Measurements from ENCODE around the gene TSPAN5. TPM values are rescaled to one million over a fixed set of nuclear protein-coding genes. Genes with fewer than 3 reads are reported as not detected.

The TSPAN5 gene
- polyA plus RNA-seq, 1 donor from 2014 or later: 18.8 TPM

- Histone ChIP-seq H3F3A (ENCODE audit: insufficient read depth, low read length, poor library complexity, severe bottlenecking) (no peaks in the 10 kb centered on the region), H3K36me3 (ENCODE audit: insufficient read depth, low read length) (no peaks in the 10 kb centered on the region), H3K9ac (ENCODE audit: low read length) (peak overlapping the region; percentile 25), H3K4me2 (ENCODE audit: low read length) (no peak overlapping the region), H3K9me2 (ENCODE audit: insufficient read depth, low read length) (no peaks in the 10 kb centered on the region), H4K20me1 (ENCODE audit: insufficient read depth) (no peaks in the 10 kb centered on the region), H2AFZ (ENCODE audit: low read depth, low read length) (peak overlapping the region; percentile 6), H3K9me3 (ENCODE audit: low read length) (no peaks in the 10 kb centered on the region), H3K79me2 (replicated peaks; ENCODE audit: insufficient read depth, low read length) (peaks cover 8% of the 10 kb centered on the region), H3K27me3 (ENCODE audit: insufficient read depth, low read depth, low read length) (no peaks in the 10 kb centered on the region), H3K27ac (ENCODE audit: low read length) (peak overlapping the region; percentile 57), H3K4me3 (ENCODE audit: low read length) (peak overlapping the region; percentile 13)
- no peak for TF ChIP-seq RAD21 (conservative IDR thresholded peaks at IDR 0.05)
- TF ChIP-seq CTCF (IDR thresholded peaks at IDR 0.05; ENCODE audit: poor library complexity, severe bottlenecking): no peak
- no peak for TF ChIP-seq TAF1 (IDR thresholded peaks at IDR 0.05; ENCODE audit: low read depth)
- TF ChIP-seq SMC3 (conservative IDR thresholded peaks at IDR 0.05; ENCODE audit: poor library complexity): no peak
- TF ChIP-seq, protein P1, sequence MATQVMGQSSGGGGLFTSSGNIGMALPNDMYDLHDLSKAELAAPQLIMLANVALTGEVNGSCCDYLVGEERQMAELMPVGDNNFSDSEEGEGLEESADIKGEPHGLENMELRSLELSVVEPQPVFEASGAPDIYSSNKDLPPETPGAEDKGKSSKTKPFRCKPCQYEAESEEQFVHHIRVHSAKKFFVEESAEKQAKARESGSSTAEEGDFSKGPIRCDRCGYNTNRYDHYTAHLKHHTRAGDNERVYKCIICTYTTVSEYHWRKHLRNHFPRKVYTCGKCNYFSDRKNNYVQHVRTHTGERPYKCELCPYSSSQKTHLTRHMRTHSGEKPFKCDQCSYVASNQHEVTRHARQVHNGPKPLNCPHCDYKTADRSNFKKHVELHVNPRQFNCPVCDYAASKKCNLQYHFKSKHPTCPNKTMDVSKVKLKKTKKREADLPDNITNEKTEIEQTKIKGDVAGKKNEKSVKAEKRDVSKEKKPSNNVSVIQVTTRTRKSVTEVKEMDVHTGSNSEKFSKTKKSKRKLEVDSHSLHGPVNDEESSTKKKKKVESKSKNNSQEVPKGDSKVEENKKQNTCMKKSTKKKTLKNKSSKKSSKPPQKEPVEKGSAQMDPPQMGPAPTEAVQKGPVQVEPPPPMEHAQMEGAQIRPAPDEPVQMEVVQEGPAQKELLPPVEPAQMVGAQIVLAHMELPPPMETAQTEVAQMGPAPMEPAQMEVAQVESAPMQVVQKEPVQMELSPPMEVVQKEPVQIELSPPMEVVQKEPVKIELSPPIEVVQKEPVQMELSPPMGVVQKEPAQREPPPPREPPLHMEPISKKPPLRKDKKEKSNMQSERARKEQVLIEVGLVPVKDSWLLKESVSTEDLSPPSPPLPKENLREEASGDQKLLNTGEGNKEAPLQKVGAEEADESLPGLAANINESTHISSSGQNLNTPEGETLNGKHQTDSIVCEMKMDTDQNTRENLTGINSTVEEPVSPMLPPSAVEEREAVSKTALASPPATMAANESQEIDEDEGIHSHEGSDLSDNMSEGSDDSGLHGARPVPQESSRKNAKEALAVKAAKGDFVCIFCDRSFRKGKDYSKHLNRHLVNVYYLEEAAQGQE (IDR thresholded peaks at IDR 0.05; ENCODE audit: borderline replicate concordance): no peak
- peak; percentile 28 for TF ChIP-seq EP300 (conservative IDR thresholded peaks at IDR 0.05; ENCODE audit: poor library complexity, severe bottlenecking)
- no peak for TF ChIP-seq MXI1 (conservative IDR thresholded peaks at IDR 0.05; ENCODE audit: poor library complexity, severe bottlenecking)
- no peak for TF ChIP-seq EZH2 (IDR thresholded peaks at IDR 0.05; ENCODE audit: borderline replicate concordance, insufficient read depth, low read length, poor library complexity, severe bottlenecking)
- peak; percentile 10 for TF ChIP-seq POLR2AphosphoS5 (IDR thresholded peaks at IDR 0.05)
Measured at GRCh38 chr4:98566361-98567008, 91.9 kb downstream of the TSPAN5 start.

- no peaks in the 10 kb centered on the region for H3F3A ChIP-seq (ENCODE audit: insufficient read depth, low read length, poor library complexity, severe bottlenecking)
- H2AFZ ChIP-seq (ENCODE audit: low read depth, low read length): no peak overlapping the region
- no peak overlapping the region for H3K9ac ChIP-seq (ENCODE audit: low read length)
- no peaks in the 10 kb centered on the region for H4K20me1 ChIP-seq (ENCODE audit: insufficient read depth)
- peak overlapping the region; percentile 13 for H3K4me3 ChIP-seq (ENCODE audit: low read length)
- peak overlapping the region; percentile 57 for H3K27ac ChIP-seq (ENCODE audit: low read length)
- H3K79me2 ChIP-seq (replicated peaks; ENCODE audit: insufficient read depth, low read length): peaks cover 8% of the 10 kb centered on the region
- H3K9me2 ChIP-seq (ENCODE audit: insufficient read depth, low read length): no peaks in the 10 kb centered on the region
- no peaks in the 10 kb centered on the region for H3K36me3 ChIP-seq (ENCODE audit: insufficient read depth, low read length)
- TF ChIP-seq TAF1 (IDR thresholded peaks at IDR 0.05; ENCODE audit: low read depth) (no peak), EZH2 (IDR thresholded peaks at IDR 0.05; ENCODE audit: borderline replicate concordance, insufficient read depth, low read length, poor library complexity, severe bottlenecking) (no peak)
- TF ChIP-seq, protein P1 (IDR thresholded peaks at IDR 0.05; ENCODE audit: borderline replicate concordance): no peak
- no peaks in the 10 kb centered on the region for H3K9me3 ChIP-seq (ENCODE audit: low read length)
- H3K4me2 ChIP-seq (ENCODE audit: low read length): no peak overlapping the region
- no peaks in the 10 kb centered on the region for H3K27me3 ChIP-seq (ENCODE audit: insufficient read depth, low read depth, low read length)
Measured at GRCh38 chr4:98565681-98566301, 92.6 kb downstream of the TSPAN5 start.

Data from neural cell (in vitro differentiated cells).